ENCODE results near the gene MKRN1.
"Not testable (repeated sequence)": the region's sequence is repeated elsewhere in the genome, so short reads cannot be mapped to it uniquely, and the experiment has no call there.

Gene MKRN1

GRCh38 chr7:140484951-140485499 lies 5.7 kb upstream of the MKRN1 start:
- no peak for DNase-seq (ENCODE audit: low read depth)

GRCh38 chr7:140484479-140484878 lies 5.2 kb upstream of the MKRN1 start:
- no peak for DNase-seq (ENCODE audit: low read depth)

- no peak for DNase-seq (ENCODE audit: low read depth)
These were observed 407 bp upstream of the MKRN1 start for GRCh38 chr7:140479739-140480084.

GRCh38 chr7:140478246-140479061 lies 851 bp downstream of the MKRN1 start:
- no peak for DNase-seq (ENCODE audit: low read depth)

GRCh38 chr7:140476698-140477261 lies 2.5 kb downstream of the MKRN1 start:
- DNase-seq (ENCODE audit: low read depth): no peak

GRCh38 chr7:140475747-140476333 lies 3.5 kb downstream of the MKRN1 start:
- no peak for DNase-seq (ENCODE audit: low read depth)

GRCh38 chr7:140463111-140463510 lies 16.2 kb downstream of the MKRN1 start:
- no peak for DNase-seq (ENCODE audit: low read depth)

GRCh38 chr7:140458916-140459315 lies 20.4 kb downstream of the MKRN1 start:
- DNase-seq (ENCODE audit: low read depth): no peak

- DNase-seq (ENCODE audit: low read depth): no peak
These were observed 21.1 kb downstream of the MKRN1 start for GRCh38 chr7:140458201-140458600.

- DNase-seq (ENCODE audit: low read depth): no peak
These were observed 22.7 kb downstream of the MKRN1 start for GRCh38 chr7:140456551-140457051.

GRCh38 chr7:140455743-140456142 lies 23.6 kb downstream of the MKRN1 start:
- no peak for DNase-seq (ENCODE audit: low read depth)

- no peak for DNase-seq (ENCODE audit: low read depth)
These were observed 24.7 kb downstream of the MKRN1 start for GRCh38 chr7:140454657-140455015.

- not testable (repeated sequence) for DNase-seq (ENCODE audit: low read depth)
These were observed 25.3 kb downstream of the MKRN1 start for GRCh38 chr7:140453785-140454656.

GRCh38 chr7:140453273-140453672 lies 26.0 kb downstream of the MKRN1 start:
- no peak for DNase-seq (ENCODE audit: low read depth)

- no peak for DNase-seq (ENCODE audit: low read depth)
These were observed 27.6 kb downstream of the MKRN1 start for GRCh38 chr7:140451716-140452115.

- no peak for DNase-seq (ENCODE audit: low read depth)
These were observed 30.4 kb downstream of the MKRN1 start for GRCh38 chr7:140448781-140449480.

GRCh38 chr7:140447841-140448240 lies 31.5 kb downstream of the MKRN1 start:
- DNase-seq (ENCODE audit: low read depth): no peak

GRCh38 chr7:140446467-140446866 lies 32.8 kb downstream of the MKRN1 start:
- no peak for DNase-seq (ENCODE audit: low read depth)

- DNase-seq (ENCODE audit: low read depth): no peak
These were observed 37.8 kb downstream of the MKRN1 start for GRCh38 chr7:140441519-140441918.

- DNase-seq (ENCODE audit: low read depth): no peak
These were observed 38.7 kb downstream of the MKRN1 start for GRCh38 chr7:140440593-140440992.

- DNase-seq (ENCODE audit: low read depth): no peak
These were observed 39.9 kb downstream of the MKRN1 start for GRCh38 chr7:140439359-140439758.

All from T-helper 22 cell (primary cell).